ENCODE data around the gene PPP1R14D.

PPP1R14D gene

GRCh38 chr15:40845511-40846284 lies 17.2 kb upstream of the PPP1R14D start:
- TF ChIP-seq CTCF (conservative IDR thresholded peaks at IDR 0.05; ENCODE audit: low read length) (no peak), EZH2phosphoT487 (IDR thresholded peaks at IDR 0.05; ENCODE audit: borderline replicate concordance) (no peak)

GRCh38 chr15:40845036-40845435 lies 16.5 kb upstream of the PPP1R14D start:
- no peaks in the 10 kb centered on the region for H3K79me2 ChIP-seq (ENCODE audit: insufficient read depth, low read length)
- no peak overlapping the region for H3K4me3 ChIP-seq (ENCODE audit: low read length, poor library complexity, severe bottlenecking)
- no peak overlapping the region for H3K9ac ChIP-seq (ENCODE audit: low read depth, low read length, poor library complexity, severe bottlenecking)

More at GRCh38 chr15:40845511-40846284, 17.2 kb upstream of the PPP1R14D start:
- Histone ChIP-seq H3K27me3 (ENCODE audit: insufficient read depth, low read length, poor library complexity, severe bottlenecking) (no peaks in the 10 kb centered on the region), H3K36me3 (ENCODE audit: insufficient read depth, low read length) (no peaks in the 10 kb centered on the region), H3F3A (ENCODE audit: low read depth) (no peaks in the 10 kb centered on the region), H3K9me3 (ENCODE audit: insufficient read depth, low read depth, low read length) (no peaks in the 10 kb centered on the region), H3K4me3 (ENCODE audit: low read length, poor library complexity, severe bottlenecking) (no peak overlapping the region), H3K79me2 (ENCODE audit: insufficient read depth, low read length) (no peaks in the 10 kb centered on the region), H4K20me1 (ENCODE audit: insufficient read depth, low read length, poor library complexity, severe bottlenecking) (no peaks in the 10 kb centered on the region), H3K4me2 (ENCODE audit: low read depth, low read length, poor library complexity, severe bottlenecking) (no peak overlapping the region), H3K4me1 (ENCODE audit: insufficient read depth, low read length, poor library complexity, severe bottlenecking) (peaks cover 18% of the 10 kb centered on the region), H2AFZ (ENCODE audit: low read length) (no peak overlapping the region), H3K9me2 (replicated peaks; ENCODE audit: low read depth, low read length) (no peaks in the 10 kb centered on the region), H3K9ac (ENCODE audit: low read depth, low read length, poor library complexity, severe bottlenecking) (no peak overlapping the region)

GRCh38 chr15:40844696-40845030 lies 16.2 kb upstream of the PPP1R14D start:
- Histone ChIP-seq H3K4me2 (ENCODE audit: low read depth, low read length, poor library complexity, severe bottlenecking) (no peak overlapping the region), H4K20me1 (ENCODE audit: insufficient read depth, low read length, poor library complexity, severe bottlenecking) (no peaks in the 10 kb centered on the region), H3K27me3 (ENCODE audit: insufficient read depth, low read length, poor library complexity, severe bottlenecking) (no peaks in the 10 kb centered on the region)

More at GRCh38 chr15:40845036-40845435, 16.5 kb upstream of the PPP1R14D start:
- Histone ChIP-seq H3K27me3 (ENCODE audit: insufficient read depth, low read length, poor library complexity, severe bottlenecking) (no peaks in the 10 kb centered on the region), H3K9me2 (replicated peaks; ENCODE audit: low read depth, low read length) (no peaks in the 10 kb centered on the region), H3K4me2 (ENCODE audit: low read depth, low read length, poor library complexity, severe bottlenecking) (no peak overlapping the region), H4K20me1 (ENCODE audit: insufficient read depth, low read length, poor library complexity, severe bottlenecking) (no peaks in the 10 kb centered on the region), H3F3A (ENCODE audit: low read depth) (no peaks in the 10 kb centered on the region), H3K36me3 (ENCODE audit: insufficient read depth, low read length) (no peaks in the 10 kb centered on the region), H3K4me1 (ENCODE audit: insufficient read depth, low read length, poor library complexity, severe bottlenecking) (peaks cover 18% of the 10 kb centered on the region), H3K9me3 (ENCODE audit: insufficient read depth, low read depth, low read length) (no peaks in the 10 kb centered on the region), H2AFZ (ENCODE audit: low read length) (no peak overlapping the region)
- TF ChIP-seq EZH2phosphoT487 (IDR thresholded peaks at IDR 0.05; ENCODE audit: borderline replicate concordance) (no peak), CTCF (conservative IDR thresholded peaks at IDR 0.05; ENCODE audit: low read length) (no peak)

More at GRCh38 chr15:40844696-40845030, 16.2 kb upstream of the PPP1R14D start:
- Histone ChIP-seq H3K4me1 (ENCODE audit: insufficient read depth, low read length, poor library complexity, severe bottlenecking) (peaks cover 18% of the 10 kb centered on the region), H3K36me3 (ENCODE audit: insufficient read depth, low read length) (no peaks in the 10 kb centered on the region), H3K4me3 (ENCODE audit: low read length, poor library complexity, severe bottlenecking) (no peak overlapping the region), H3F3A (ENCODE audit: low read depth) (no peaks in the 10 kb centered on the region), H3K9me2 (replicated peaks; ENCODE audit: low read depth, low read length) (no peaks in the 10 kb centered on the region), H3K79me2 (ENCODE audit: insufficient read depth, low read length) (no peaks in the 10 kb centered on the region), H3K9ac (ENCODE audit: low read depth, low read length, poor library complexity, severe bottlenecking) (no peak overlapping the region), H2AFZ (ENCODE audit: low read length) (no peak overlapping the region), H3K9me3 (ENCODE audit: insufficient read depth, low read depth, low read length) (no peaks in the 10 kb centered on the region)
- no peak for TF ChIP-seq EZH2phosphoT487 (IDR thresholded peaks at IDR 0.05; ENCODE audit: borderline replicate concordance)
- TF ChIP-seq CTCF (conservative IDR thresholded peaks at IDR 0.05; ENCODE audit: low read length), result no peak
